Right ventricle myocardium inferior (tissue), 1 donor: ENCODE measurements around the gene IDH1. TPM values are rescaled to one million over a fixed set of nuclear protein-coding genes. Genes with fewer than 3 reads are reported as not detected.
"Not testable (repeated sequence)": the region's sequence is repeated elsewhere in the genome, so short reads cannot be mapped to it uniquely, and the experiment has no call there.

Experiments
- ATAC-seq: fragments of 200-7000 bp; cut with Tn5 transposase; one replicate; pipeline ENCODE4 v1.9.1; 2020; ENCODE audit warnings: mild to moderate bottlenecking, moderate library complexity
- DNase-seq: peaks from one replicate; pipeline ENCODE4 v3.0.0; 2021; ENCODE audit errors: missing footprints
- intact Hi-C: fragments of 100-400 bp; cut with DNase I; formaldehyde crosslinking; loops from one replicate; pipeline ENCODE4 v1.11.0; 2022
- long read RNA-seq: library from polyadenylated mRNA; unstranded; transcript quantifications from one replicate; pipeline ENCODE4 v2.0.0, GENCODE V29; 2021
- total RNA-seq: library from RNA; stranded (reverse); fragmentation: NEBNext Ultra II Directional; extraction: Animal tissue kit (Norgen Biotek cat#: 25700); gene quantifications from one replicate; pipeline ENCODE4 v1.2.1, GENCODE V29; 2021
- donor health status: DM: no; HTN: yes; CAD: no; lungs with severe emphysema.

IDH1 gene
- 52.4 TPM for total RNA-seq
- long read RNA-seq, transcript IDH1-201 (10 exons, 2,382 nt) = major isoform, 43 of 50 reads
- long read RNA-seq, partial matches to known transcripts = 3 of 50 reads
- long read RNA-seq, other reads (novel, unspliced or antisense) = 0 of 50 reads

DNA sequence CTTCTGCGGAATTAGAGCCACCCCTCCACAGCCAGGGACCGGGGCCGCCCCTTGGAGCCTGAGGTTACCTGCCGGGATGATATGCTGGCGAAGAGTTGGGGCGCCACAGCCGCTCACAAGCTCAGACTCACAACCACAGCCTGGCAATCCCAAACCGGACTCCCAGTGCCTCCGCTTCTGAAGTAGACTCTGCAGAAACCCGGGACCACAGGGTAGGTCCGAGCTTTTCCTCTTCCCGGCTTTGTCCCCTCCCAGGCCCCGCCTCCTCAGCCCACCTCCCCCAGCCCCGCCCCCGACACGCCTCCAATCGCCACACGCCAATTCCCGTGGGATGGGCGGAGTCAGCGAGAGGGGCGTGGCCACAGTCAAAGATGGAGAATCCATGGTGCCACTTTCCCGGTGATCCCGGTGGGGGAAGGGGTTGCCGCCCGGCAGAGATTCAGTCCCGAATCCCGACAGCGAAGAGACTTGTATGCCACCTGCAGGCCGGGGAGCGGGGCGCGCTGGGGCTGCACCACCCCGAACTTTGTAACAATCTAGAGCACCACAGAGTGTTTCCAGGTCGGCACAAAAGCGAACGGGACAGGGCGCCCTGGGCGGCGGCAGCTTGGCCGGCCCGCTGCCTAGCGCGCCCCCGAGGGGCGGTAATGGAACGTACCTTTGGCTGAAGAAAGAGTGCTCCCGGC lies at the start of gene IDH1:
IDH1 (minus strand) TSS at position 201 of the 686 bp plus-strand sequence. CDS start 3,520 bp downstream, outside the sequence.
- ATAC-seq (peak; percentile 97), DNase-seq (peak; percentile 98)
- intact Hi-C loops = loop anchor here (1.0 to 5.0 kb wide), 2 partner anchors 11 to 78 kb away; partner anchors contain the start of gene PIKFYVE

- intact Hi-C loops = no loop called here
- ATAC-seq (no peak), DNase-seq (no peak)
These were observed 49.3 kb upstream of the IDH1 start for GRCh38 chr2:208304157-208304556.

DNA sequence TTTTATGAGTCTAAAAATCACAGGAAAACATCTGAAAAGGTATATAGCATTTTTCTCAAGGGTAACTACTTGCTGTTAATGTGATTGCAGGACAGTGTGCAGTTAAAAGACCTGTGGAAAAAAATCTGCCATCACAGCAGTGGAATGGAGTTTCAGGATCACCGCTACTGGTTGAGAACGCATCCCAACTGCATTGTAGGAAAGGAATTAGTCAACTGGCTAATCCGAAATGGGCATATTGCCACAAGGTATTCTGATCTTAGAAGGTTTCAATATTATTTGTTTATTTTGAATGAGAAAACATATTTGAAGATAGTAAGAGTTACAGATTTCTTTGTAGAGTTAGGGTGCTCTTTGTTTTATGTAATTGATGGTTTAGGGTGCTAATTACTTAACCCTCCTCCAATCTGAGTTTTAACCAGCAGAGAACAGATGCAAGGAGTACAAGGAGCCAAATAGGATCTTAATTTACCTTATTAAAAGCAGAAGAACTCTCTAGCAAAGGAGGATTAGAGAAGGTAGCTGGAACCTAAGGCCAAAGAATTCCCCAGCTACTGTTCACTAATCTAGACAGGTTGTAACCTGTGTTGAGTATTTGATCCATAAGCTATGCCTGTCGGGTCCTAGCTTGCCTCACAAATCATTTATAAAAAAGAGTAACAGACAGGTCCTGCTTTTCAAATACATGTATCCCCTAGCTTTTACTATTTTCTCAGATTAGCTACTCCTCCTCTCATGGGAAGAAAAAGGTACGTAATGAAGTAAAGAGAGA lies 46.2 kb upstream of the IDH1 start:
- no peak for DNase-seq
- intact Hi-C loops = no loop called here
- ATAC-seq = no peak

DNA sequence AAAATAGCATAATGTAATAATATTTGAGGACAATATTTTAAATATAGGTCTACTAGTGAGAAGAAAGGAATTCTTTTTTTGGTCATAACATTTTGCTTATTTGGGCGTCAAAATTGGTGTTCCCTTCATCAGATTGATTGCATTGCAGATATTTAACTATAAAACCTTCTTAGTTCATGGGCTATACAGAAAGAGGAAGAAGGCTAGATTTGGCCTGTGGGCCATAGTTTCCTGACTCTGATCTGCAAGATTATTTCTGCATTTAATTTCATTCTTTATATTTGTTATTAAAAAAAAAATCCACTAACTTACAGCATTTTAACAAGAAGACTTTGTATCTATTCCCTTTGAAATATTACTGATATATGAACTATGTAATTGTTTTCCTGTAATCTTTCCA lies 43.1 kb upstream of the IDH1 start:
- DNase-seq = no peak
- intact Hi-C loops = no loop called here
- no peak for ATAC-seq

DNA sequence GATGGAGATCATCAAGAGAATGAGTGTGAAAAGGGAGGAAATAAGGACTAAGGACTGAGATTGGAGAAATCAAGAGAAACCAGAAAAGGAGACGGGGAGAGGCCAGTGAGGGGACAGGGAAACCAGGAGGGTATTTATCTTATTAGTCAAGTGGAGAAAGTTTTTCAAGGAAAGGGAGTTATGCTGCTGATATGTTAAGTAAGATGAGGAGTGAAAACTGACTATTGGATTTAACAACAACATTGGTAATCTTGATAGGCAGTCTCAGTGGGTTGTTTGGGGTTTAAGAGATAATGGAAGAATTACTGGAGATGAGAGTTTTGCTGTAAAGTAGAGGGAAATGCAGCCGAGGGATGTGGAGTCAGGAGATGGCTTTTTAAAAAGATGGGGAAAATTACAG lies 41.7 kb upstream of the IDH1 start:
- ATAC-seq = no peak
- no peak for DNase-seq
- intact Hi-C loops = no loop called here

DNA sequence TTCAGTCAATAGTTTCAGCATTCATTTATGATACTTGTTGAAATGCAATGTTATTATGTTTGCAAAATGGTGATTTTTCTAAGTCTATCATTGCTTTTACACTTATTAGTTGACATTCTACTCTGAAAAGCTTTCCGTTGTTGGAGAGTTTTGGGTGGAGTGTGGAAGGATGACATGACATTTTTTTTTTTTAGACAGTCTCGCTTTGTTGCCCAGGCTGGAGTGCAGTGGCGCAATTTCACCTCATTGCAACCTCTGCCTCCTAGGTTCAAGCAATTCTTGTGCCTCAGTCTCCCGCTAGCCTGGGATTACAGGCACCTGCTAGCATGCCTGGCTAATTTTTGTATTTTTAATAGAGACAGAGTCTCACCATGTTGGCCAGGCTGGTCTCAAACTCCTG lies 41.0 kb upstream of the IDH1 start:
- intact Hi-C loops = no loop called here
- no peak for ATAC-seq
- no peak for DNase-seq

GRCh38 chr2:208294482-208295024 lies 39.7 kb upstream of the IDH1 start:
- DNase-seq (no peak), ATAC-seq (no peak)
- intact Hi-C loops = no loop called here

GRCh38 chr2:208285853-208286252 lies 31.0 kb upstream of the IDH1 start:
- DNase-seq (no peak), ATAC-seq (no peak)
- intact Hi-C loops = no loop called here

GRCh38 chr2:208280933-208281332 lies 26.1 kb upstream of the IDH1 start:
- ATAC-seq = no peak
- intact Hi-C loops = no loop called here
- DNase-seq = no peak

GRCh38 chr2:208280234-208280633 lies 25.4 kb upstream of the IDH1 start:
- intact Hi-C loops = no loop called here
- no peak for DNase-seq

DNA sequence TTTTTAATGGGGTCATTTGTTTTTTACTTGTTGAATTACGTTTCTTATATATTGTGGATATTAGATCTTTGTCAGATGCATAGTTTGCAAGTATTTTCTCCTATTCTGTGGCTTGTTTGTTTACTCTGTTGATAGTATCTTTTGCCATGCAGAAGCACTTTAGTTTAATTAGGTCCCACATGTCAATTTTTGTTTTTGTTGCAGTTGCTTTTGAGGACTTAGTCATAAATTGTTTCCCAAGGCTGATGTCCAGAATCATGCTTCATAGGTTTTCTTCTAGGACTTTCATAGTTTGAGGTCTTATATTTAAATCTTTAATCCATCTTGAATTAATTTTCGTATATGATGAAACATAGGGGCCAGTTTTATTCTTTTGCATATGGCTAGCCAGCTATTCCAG lies 24.4 kb upstream of the IDH1 start:
- DNase-seq (no peak), ATAC-seq (no peak)
- intact Hi-C loops = no loop called here

More at GRCh38 chr2:208280234-208280633, 25.4 kb upstream of the IDH1 start:
- ATAC-seq = no peak

DNA sequence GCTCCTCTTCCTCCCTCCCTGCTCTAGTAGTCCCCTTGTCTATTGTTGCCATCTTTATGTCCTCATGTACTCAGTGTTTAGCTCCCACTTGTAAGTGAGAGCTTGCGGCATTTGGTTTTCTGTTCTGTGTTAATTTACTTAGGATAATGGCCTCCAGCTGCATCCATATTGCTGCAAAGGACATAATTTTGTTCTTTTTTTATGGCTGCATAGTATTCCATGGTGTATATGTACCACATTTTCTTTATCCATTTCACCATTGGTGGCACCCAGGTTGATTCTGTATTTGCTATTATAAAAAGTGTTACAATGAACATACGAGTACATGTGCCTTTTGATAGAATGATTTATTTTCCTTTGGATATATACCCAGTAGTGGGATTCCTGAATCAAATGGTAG lies 23.7 kb upstream of the IDH1 start:
- DNase-seq (no peak), ATAC-seq (no peak)
- intact Hi-C loops = no loop called here

DNA sequence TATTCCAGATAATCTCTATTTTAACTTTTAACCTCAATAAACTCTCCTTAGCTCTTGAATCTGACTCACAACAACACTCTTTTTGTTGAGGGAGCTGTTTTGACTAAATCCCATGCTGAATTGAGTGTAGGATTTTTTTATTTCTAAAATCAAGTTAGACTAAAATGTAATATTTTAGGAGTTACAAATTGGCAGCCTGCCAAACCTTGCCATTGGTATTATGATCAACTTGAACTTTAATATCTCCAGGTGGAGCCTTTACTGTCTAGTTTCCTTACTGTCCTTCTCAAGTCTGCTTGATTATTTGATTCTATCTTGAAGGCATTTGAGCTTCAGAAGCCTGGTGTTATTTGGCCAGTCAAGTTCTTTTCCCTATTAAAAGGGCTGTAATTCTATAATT lies 19.9 kb upstream of the IDH1 start:
- no peak for ATAC-seq
- intact Hi-C loops = no loop called here
- DNase-seq = no peak

DNA sequence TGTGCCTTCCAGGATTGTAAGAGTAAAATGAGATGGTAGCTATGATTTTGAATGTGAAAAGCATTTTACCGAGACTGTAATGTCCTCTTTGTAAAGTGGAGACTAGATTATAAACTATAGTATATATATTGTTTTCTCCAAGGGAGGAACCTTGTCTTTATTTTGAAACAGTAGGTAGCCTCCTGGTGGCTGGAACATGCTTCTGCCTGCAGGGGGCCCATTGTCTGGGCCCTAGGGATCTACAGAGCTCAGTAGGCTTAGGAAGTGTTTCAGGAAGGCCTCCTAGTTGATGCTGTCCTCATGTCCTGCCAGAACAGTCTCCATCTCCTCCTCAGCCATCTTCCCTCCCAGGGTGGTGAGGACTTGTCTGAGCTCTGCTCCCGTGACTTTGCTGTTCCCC lies 14.2 kb upstream of the IDH1 start:
- DNase-seq (no peak), ATAC-seq (no peak)
- intact Hi-C loops = loop anchor here (5.0 kb wide), 1 partner anchor 53 kb away; no protein-coding TSS in a partner anchor

DNA sequence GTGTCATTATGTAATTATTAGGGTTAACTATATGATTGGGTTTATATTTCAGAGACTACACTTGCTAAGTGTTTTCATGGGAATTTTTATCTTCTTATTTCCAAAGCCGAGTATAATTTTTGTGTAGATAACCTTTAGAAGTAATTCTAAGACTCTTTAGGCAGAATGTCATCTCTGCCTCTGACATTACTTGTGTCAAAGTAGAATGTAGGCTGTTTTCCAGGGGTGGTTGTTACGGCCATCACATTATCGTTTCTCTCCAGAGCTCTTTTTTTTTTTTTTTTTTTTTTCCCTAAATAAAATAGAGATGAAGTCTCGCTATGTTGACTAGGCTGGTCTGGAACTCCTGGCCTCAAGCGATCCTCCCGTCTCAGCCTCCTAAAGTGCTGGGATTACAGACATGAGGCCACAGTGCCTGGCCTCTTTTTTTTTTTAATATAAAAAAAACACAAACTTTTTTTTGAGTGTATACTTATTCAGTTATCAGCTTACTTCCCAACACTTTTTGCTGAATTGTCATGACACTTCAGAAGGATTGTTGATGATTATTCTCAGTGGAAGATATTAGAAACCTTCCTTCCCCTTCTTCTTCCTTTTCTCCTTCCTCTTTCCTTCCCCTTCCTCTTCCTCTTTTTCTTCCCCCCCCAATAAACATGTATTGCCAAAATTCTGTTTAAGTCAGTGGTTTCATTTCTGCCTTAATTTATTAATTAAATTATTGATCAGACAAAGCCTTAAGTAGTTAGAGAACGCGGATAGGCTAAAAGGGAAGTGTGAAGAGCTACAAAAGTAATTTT lies 13.5 kb upstream of the IDH1 start:
- intact Hi-C loops = loop anchor here (5.0 kb wide), 1 partner anchor 54 kb away; no protein-coding TSS in a partner anchor
- no peak for ATAC-seq
- DNase-seq = no peak

DNA sequence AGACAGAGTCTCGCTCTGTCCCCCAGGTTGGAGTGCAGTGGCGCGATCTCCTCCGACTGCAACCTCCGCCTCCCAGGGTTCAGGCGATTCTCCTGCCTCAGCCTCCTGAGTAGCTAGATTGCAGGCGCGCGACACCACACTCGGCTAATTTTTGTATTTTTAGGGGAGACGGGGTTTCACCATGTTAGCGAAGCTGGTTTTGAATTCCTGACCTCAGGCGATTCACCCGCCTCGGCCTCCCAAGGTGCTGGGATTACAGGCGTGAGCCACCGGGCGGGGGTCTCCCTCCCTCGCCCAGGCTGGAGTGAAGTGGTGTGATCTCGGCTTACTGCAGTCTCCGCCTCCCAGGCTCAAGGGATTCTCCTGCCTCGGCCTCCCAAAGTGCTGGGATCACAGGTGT lies 12.7 kb upstream of the IDH1 start:
- not testable (repeated sequence) for DNase-seq, ATAC-seq
- intact Hi-C loops = loop anchor here (5.0 kb wide), 1 partner anchor 55 kb away; no protein-coding TSS in a partner anchor

DNA sequence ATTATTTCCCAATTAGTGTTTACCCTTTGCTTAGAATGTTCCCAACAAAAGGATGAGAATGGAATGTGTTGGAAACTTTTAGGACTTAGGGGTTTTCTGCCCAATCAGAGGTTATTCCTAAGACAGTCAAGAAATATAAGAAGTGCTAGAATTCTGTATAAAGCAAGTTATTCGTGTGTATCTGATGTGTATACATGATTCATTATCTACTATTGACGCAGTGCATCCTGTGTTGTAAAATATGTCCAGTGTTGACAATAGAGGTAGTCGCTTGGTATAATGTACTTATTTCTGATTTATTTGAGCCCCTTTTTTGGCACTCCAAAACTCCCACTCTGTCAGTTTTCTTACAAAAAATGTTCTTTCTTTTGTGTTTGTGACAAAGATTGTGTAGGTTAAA lies 12.1 kb upstream of the IDH1 start:
- no peak for ATAC-seq
- intact Hi-C loops = loop anchor here (1.0 to 5.0 kb wide), 2 partner anchors 13 to 55 kb away; no protein-coding TSS in a partner anchor

DNA sequence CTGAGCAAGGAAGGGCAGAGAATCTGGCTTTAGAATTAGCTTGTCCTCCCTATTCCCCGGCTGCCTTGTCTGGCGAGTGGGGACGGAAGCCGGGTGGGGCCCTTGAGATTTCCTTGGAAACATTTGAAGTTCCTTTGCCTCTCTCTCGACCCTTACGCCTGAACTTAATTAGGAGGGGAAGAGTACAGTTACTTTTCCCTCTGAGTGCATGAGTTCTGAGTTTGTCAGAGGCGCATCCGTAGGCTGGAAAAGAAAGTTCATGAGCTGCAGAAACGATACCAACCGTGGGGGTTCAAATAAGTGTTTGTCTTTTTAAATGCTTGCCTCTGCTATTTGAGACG lies 11.7 kb upstream of the IDH1 start:
- intact Hi-C loops = loop anchor here (1.0 to 5.0 kb wide), 2 partner anchors 12 to 56 kb away; no protein-coding TSS in a partner anchor

More for the DNA sequence above, 12.1 kb upstream of the IDH1 start:
- no peak for DNase-seq

More for the DNA sequence above, 11.7 kb upstream of the IDH1 start:
- ATAC-seq (no peak), DNase-seq (no peak)
